Measurements from ENCODE around the gene SLC2A9. TPM values are rescaled to one million over a fixed set of nuclear protein-coding genes. Genes with fewer than 3 reads are reported as not detected.

SLC2A9 gene
- total and polyA plus RNA-seq, 2 of the 8 experiments (the other 6 are each of a cell fraction or from before 2014, with no cell fraction given) = 0.20 to 0.26 TPM

DNA sequence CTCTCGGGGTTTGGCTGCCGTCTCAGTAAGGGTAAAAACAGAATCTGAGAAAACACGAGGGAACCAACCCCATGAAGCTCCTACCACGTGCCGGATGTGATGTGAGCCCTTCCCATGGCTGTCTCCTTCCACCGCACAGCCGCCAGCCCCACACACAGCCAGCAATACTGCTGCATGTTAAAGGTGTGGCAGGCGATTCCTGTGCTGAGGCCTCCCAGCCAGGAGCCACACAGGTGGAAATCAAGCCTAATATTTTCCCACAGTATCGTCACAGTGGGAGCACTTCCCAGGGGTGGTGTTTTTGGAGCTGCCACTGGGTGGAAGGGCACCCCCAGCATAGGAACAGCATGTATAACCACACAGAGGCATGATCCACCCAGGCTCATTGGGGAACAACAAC lies 77.5 kb downstream of the SLC2A9 start (continued):
- TF ChIP-seq, protein P1, sequence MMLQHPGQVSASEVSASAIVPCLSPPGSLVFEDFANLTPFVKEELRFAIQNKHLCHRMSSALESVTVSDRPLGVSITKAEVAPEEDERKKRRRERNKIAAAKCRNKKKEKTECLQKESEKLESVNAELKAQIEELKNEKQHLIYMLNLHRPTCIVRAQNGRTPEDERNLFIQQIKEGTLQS (IDR thresholded peaks at IDR 0.05; ENCODE audit: insufficient read depth, low read depth, low read length) = no peak
- TF ChIP-seq ZNF274 (IDR thresholded peaks at IDR 0.05; ENCODE audit: borderline replicate concordance, extremely low read depth, low read length) (no peak), KDM5A (IDR thresholded peaks at IDR 0.05; ENCODE audit: low read length) (no peak), MAFK (IDR thresholded peaks at IDR 0.05; ENCODE audit: low read depth, low read length) (no peak), SP2 (IDR thresholded peaks at IDR 0.05; ENCODE audit: low read length) (no peak), RNF2 (IDR thresholded peaks at IDR 0.05; ENCODE audit: borderline replicate concordance, low read depth, low read length, missing control alignments, poor library complexity, severe bottlenecking) (no peak), CHD2 (IDR thresholded peaks at IDR 0.05; ENCODE audit: low read length) (no peak), ASH2L (IDR thresholded peaks at IDR 0.05; ENCODE audit: low read length) (no peak), RFX5 (IDR thresholded peaks at IDR 0.05; ENCODE audit: borderline replicate concordance, low read depth, low read length) (no peak)
- TF ChIP-seq, protein P2, sequence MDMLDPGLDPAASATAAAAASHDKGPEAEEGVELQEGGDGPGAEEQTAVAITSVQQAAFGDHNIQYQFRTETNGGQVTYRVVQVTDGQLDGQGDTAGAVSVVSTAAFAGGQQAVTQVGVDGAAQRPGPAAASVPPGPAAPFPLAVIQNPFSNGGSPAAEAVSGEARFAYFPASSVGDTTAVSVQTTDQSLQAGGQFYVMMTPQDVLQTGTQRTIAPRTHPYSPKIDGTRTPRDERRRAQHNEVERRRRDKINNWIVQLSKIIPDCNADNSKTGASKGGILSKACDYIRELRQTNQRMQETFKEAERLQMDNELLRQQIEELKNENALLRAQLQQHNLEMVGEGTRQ (IDR thresholded peaks at IDR 0.05; ENCODE audit: low read length) = no peak
